Fibroblast of pulmonary artery (primary cell): ENCODE measurements around the gene AP1G1.
A peak's percentile ranks its signal among the peaks of the same experiment; 100 is the strongest.

ENCODE experiments used
- DNase-seq: peaks from one replicate; pipeline ENCODE4 v3.0.0-alpha.2; 2010; ENCODE audit warnings: low read depth
- H3K4me3 ChIP-seq: replicated peaks from 2 replicates; pipeline ENCODE4 v1.5.1; 2011; ENCODE audit warnings: low read depth, mild to moderate bottlenecking, control low read depth, low read length, moderate library complexity
- CTCF ChIP-seq: IDR thresholded peaks from 2 replicates; pipeline ENCODE4 v1.5.1; 2011; ENCODE audit warnings: mild to moderate bottlenecking, control low read depth, low read length, inconsistent platforms; ENCODE audit errors: missing control alignments

AP1G1 gene

GRCh38 chr16:71734511-71734910 is 74.1 kb downstream of the AP1G1 start:
- no peak overlapping the region for H3K4me3 ChIP-seq
- TF ChIP-seq CTCF = no peak
- DNase-seq = no peak

- no peak overlapping the region for H3K4me3 ChIP-seq
- no peak for DNase-seq
- TF ChIP-seq CTCF = no peak
Observed at GRCh38 chr16:71732587-71732986, 76.0 kb downstream of the AP1G1 start.

- DNase-seq = no peak
- H3K4me3 ChIP-seq = no peak overlapping the region
- TF ChIP-seq CTCF = no peak
Observed at GRCh38 chr16:71727551-71728324, 80.9 kb downstream of the AP1G1 start.

- no peak overlapping the region for H3K4me3 ChIP-seq
- TF ChIP-seq CTCF = no peak
Observed at GRCh38 chr16:71726476-71727315, 81.9 kb downstream of the AP1G1 start.

GRCh38 chr16:71724320-71724751 is 84.3 kb downstream of the AP1G1 start, which contains the start of gene PHLPP2:
PHLPP2 (minus strand) TSS chr16:71724701; CDS start chr16:71714795, 9,906 bp downstream.
- TF ChIP-seq CTCF = no peak
- H3K4me3 ChIP-seq = peak within 1 kb of the TSS; percentile 81
- no peak for DNase-seq

More at GRCh38 chr16:71726476-71727315, 81.9 kb downstream of the AP1G1 start:
- DNase-seq = no peak

GRCh38 chr16:71723537-71724319 is 84.9 kb downstream of the AP1G1 start:
- TF ChIP-seq CTCF = no peak
- peak overlapping the region; percentile 81 for H3K4me3 ChIP-seq
- DNase-seq = peak; percentile 56
